H9 (cell line): ENCODE measurements around the gene MRM3. TPM values are rescaled to one million over a fixed set of nuclear protein-coding genes. Genes with fewer than 3 reads are reported as not detected.
A peak's percentile ranks its signal among the peaks of the same experiment; 100 is the strongest.

Experiments used
- DNase-seq: peaks from one replicate; pipeline ENCODE4 v3.0.0-alpha.2; 2017
- H2AFZ ChIP-seq: one replicate; pipeline ENCODE4 v1.6.1; 2013; ENCODE audit warnings: mild to moderate bottlenecking, low read length, control low read depth, moderate library complexity
- H2AK5ac ChIP-seq: 2 replicates; pipeline ENCODE4 v1.6.1; 2013; ENCODE audit warnings: low read length, control low read depth, mixed read lengths; ENCODE audit not compliant: insufficient read length
- H2BK120ac ChIP-seq: one replicate; pipeline ENCODE4 v1.6.1; 2013; ENCODE audit warnings: low read depth, mild to moderate bottlenecking, low read length, control low read depth, inconsistent platforms; ENCODE audit not compliant: poor library complexity, severe bottlenecking
- H2BK12ac ChIP-seq: 2 replicates; pipeline ENCODE4 v1.6.1; 2013; ENCODE audit warnings: low read length, control low read depth, mixed read lengths, low read depth; ENCODE audit not compliant: insufficient read length
- H2BK15ac ChIP-seq: 2 replicates; pipeline ENCODE4 v1.6.1; 2013; ENCODE audit warnings: low read depth, low read length, control low read depth
- H2BK20ac ChIP-seq: one replicate; pipeline ENCODE4 v1.6.1; 2013; ENCODE audit warnings: low read depth, mild to moderate bottlenecking, low read length, control low read depth, inconsistent platforms; ENCODE audit not compliant: poor library complexity, severe bottlenecking
- H2BK5ac ChIP-seq: 2 replicates; pipeline ENCODE4 v1.6.1; 2013; ENCODE audit warnings: low read length, control low read depth, mixed read lengths; ENCODE audit not compliant: insufficient read length
- H3K14ac ChIP-seq: 2 replicates; pipeline ENCODE4 v1.6.1; 2013; ENCODE audit warnings: low read length, control low read depth; ENCODE audit not compliant: insufficient read depth
- H3K18ac ChIP-seq: 2 replicates; pipeline ENCODE4 v1.6.1; 2013; ENCODE audit warnings: low read depth, mild to moderate bottlenecking, mixed read lengths, low read length, control low read depth; ENCODE audit not compliant: insufficient read length
- H3K23ac ChIP-seq: 2 replicates; pipeline ENCODE4 v1.6.1; 2013; ENCODE audit warnings: low read length, control low read depth, mixed read lengths, low read depth; ENCODE audit not compliant: insufficient read length
- H3K23me2 ChIP-seq: 2 replicates; pipeline ENCODE4 v1.6.1; 2013; ENCODE audit warnings: low read depth, mild to moderate bottlenecking, mixed read lengths, low read length, control low read depth; ENCODE audit not compliant: insufficient read length, poor library complexity, severe bottlenecking
- H3K27ac ChIP-seq: 2 replicates; pipeline ENCODE4 v1.5.1; 2013; ENCODE audit warnings: low read length, control low read depth, mixed read lengths, low read depth; ENCODE audit not compliant: insufficient read length
- H3K27me3 ChIP-seq: 2 replicates; pipeline ENCODE4 v1.6.1; 2013; ENCODE audit warnings: low read length, control low read depth, inconsistent platforms; ENCODE audit not compliant: insufficient read depth
- H3K4ac ChIP-seq: 2 replicates; pipeline ENCODE4 v1.6.1; 2013; ENCODE audit warnings: low read depth, mild to moderate bottlenecking, control low read depth, inconsistent platforms, low read length, moderate library complexity
- H3K4me1 ChIP-seq: 2 replicates; pipeline ENCODE4 v1.6.1; 2013; ENCODE audit warnings: low read length, control low read depth, inconsistent platforms; ENCODE audit not compliant: insufficient read depth
- H3K4me2 ChIP-seq: 2 replicates; pipeline ENCODE4 v1.6.1; 2013; ENCODE audit warnings: low read length, control low read depth, mixed read lengths; ENCODE audit not compliant: insufficient read length, insufficient read depth
- H3K56ac ChIP-seq: 2 replicates; pipeline ENCODE4 v1.6.1; 2013; ENCODE audit warnings: low read depth, mild to moderate bottlenecking, mixed read lengths, low read length, control low read depth; ENCODE audit not compliant: insufficient read length
- H3K79me1 ChIP-seq: 2 replicates; pipeline ENCODE4 v1.6.1; 2013; ENCODE audit warnings: low read depth, mild to moderate bottlenecking, moderate library complexity, low read length, control low read depth, inconsistent platforms; ENCODE audit not compliant: insufficient read depth, poor library complexity, severe bottlenecking
- H3K79me2 ChIP-seq: 2 replicates; pipeline ENCODE4 v1.6.1; 2013; ENCODE audit warnings: low read length, control low read depth, inconsistent platforms; ENCODE audit not compliant: insufficient read depth
- H3K9ac ChIP-seq: 2 replicates; pipeline ENCODE4 v1.6.1; 2013; ENCODE audit warnings: low read length, control low read depth, mixed read lengths; ENCODE audit not compliant: insufficient read length; ENCODE audit errors: extremely low read depth
- H3K9me3 ChIP-seq: one replicate; pipeline ENCODE4 v1.6.1; 2013; ENCODE audit warnings: low read depth, low read length, inconsistent platforms; ENCODE audit not compliant: control insufficient read depth
- H3T11ph ChIP-seq: one replicate; pipeline ENCODE4 v1.6.1; 2013; ENCODE audit warnings: mild to moderate bottlenecking, low read length, control low read depth, inconsistent platforms
- H4K20me1 ChIP-seq: one replicate; pipeline ENCODE4 v1.6.1; 2013; ENCODE audit not compliant: control insufficient read depth, insufficient read length, insufficient read depth
- H4K5ac ChIP-seq: 2 replicates; pipeline ENCODE4 v1.6.1; 2013; ENCODE audit warnings: low read depth, mild to moderate bottlenecking, mixed read lengths, low read length, control low read depth; ENCODE audit not compliant: insufficient read length
- H4K8ac ChIP-seq: replicated peaks from 2 replicates; pipeline ENCODE4 v1.6.1; 2013; ENCODE audit warnings: low read length, control low read depth, mixed read lengths, low read depth; ENCODE audit not compliant: insufficient read length
- H4K91ac ChIP-seq: 2 replicates; pipeline ENCODE4 v1.6.1; 2013; ENCODE audit warnings: low read depth, mild to moderate bottlenecking, moderate library complexity, mixed read lengths, low read length, control low read depth; ENCODE audit not compliant: insufficient read length
- H3K27ac Mint-ChIP-seq, 3 experiments: 2 replicates in 2 of 3; 3 replicates in 1 of 3; pipeline ENCODE4 v1.8.0; 2020 to 2021; ENCODE audit warnings: mixed read lengths in 3 of 3, mild to moderate bottlenecking in 1 of 3, moderate library complexity in 1 of 3
- H3K27me3 Mint-ChIP-seq: 2 replicates; pipeline ENCODE4 v1.8.0; 2021; ENCODE audit warnings: low read depth, mild to moderate bottlenecking, moderate library complexity, mixed read lengths
- H3K36me3 Mint-ChIP-seq, 3 experiments: 2 replicates in 2 of 3; 3 replicates in 1 of 3; pipeline ENCODE4 v1.8.0; 2020 to 2021; ENCODE audit warnings: low read depth in 3 of 3, mixed read lengths in 3 of 3; ENCODE audit not compliant: insufficient read depth in 1 of 3
- H3K4me1 Mint-ChIP-seq, 2 experiments: 2 replicates each; pipeline ENCODE4 v1.8.0; 2020; ENCODE audit warnings: mixed read lengths in 2 of 2
- H3K4me3 Mint-ChIP-seq, 2 experiments: 2 replicates in 1 of 2; 3 replicates in 1 of 2; pipeline ENCODE4 v1.8.0; 2020 to 2021; ENCODE audit warnings: mild to moderate bottlenecking in 2 of 2, mixed read lengths in 2 of 2, moderate library complexity in 1 of 2
- H3K9me3 Mint-ChIP-seq, 2 experiments: 2 replicates in 1 of 2; 3 replicates in 1 of 2; pipeline ENCODE4 v1.8.0; 2020; ENCODE audit warnings: mild to moderate bottlenecking in 2 of 2, mixed read lengths in 2 of 2, moderate library complexity in 1 of 2
- CTCF ChIP-seq: fragments of 200-600 bp; sonication (generic); conservative IDR thresholded peaks from 3 replicates; pipeline ENCODE4 v1.8.0; 2021; ENCODE audit warnings: antibody characterized with exemption, mild to moderate bottlenecking
- WGBS: extraction: QIAGEN DNeasy Blood & Tissue Kit; methylation state at CpG from one replicate; pipeline ENCODE4 v1.1.7; 2013; ENCODE audit warnings: missing lambda C conversion rate, low lambda C conversion rate, mixed read lengths; ENCODE audit not compliant: insufficient read length; ENCODE audit errors: extremely low coverage; 5-methylcytosine and 5-hydroxymethylcytosine counted together
- total RNA-seq: library from RNA; stranded (reverse); gene quantifications from 2 replicates; pipeline ENCODE4 v1.2.1, GENCODE V29; 2021

MRM3 gene
- total RNA-seq, 1 experiment from 2014 or later: 25.3 TPM

GRCh38 chr17:774313-774584, 7.9 kb upstream of the MRM3 start:
- no peaks in the 10 kb centered on the region; the same call in 1 of the 2 replicates for H3K27me3 Mint-ChIP-seq
- H3K27me3 ChIP-seq: no peaks in the 10 kb centered on the region
- H3K18ac ChIP-seq: no peak overlapping the region
- no peaks in the 10 kb centered on the region for H3K9me3 Mint-ChIP-seq
- H3K4me1 Mint-ChIP-seq: peaks cover 0 to 3% of the 10 kb centered on the region in 2 experiments; a peak in 1 of 4 replicates
- WGBS: no CpG with 5 or more reads among the region's 5 CpGs
- no peak overlapping the region for H3K27ac ChIP-seq
- no peak overlapping the region for H2BK20ac ChIP-seq
- H3K4me1 ChIP-seq: no peaks in the 10 kb centered on the region
- H4K8ac ChIP-seq: no peak overlapping the region
- no peak for DNase-seq
- H3K14ac ChIP-seq: no peak overlapping the region
- no peak overlapping the region for H3K4ac ChIP-seq
- no peak overlapping the region for H3K9ac ChIP-seq
- H2AK5ac ChIP-seq: no peak overlapping the region
- H3T11ph ChIP-seq: no peak overlapping the region
- no peak overlapping the region for H2BK12ac ChIP-seq
- TF ChIP-seq CTCF: no peak
- H3K79me1 ChIP-seq: peaks cover 5% of the 10 kb centered on the region
- H3K23ac ChIP-seq: no peak overlapping the region
- H3K79me2 ChIP-seq: no peaks in the 10 kb centered on the region
- no peak overlapping the region for H2BK15ac ChIP-seq
- H3K9me3 ChIP-seq: no peaks in the 10 kb centered on the region
- H3K4me3 Mint-ChIP-seq: no peak overlapping the region
- H4K20me1 ChIP-seq: no peaks in the 10 kb centered on the region
- H3K36me3 Mint-ChIP-seq: peaks cover 49 to 91% (median 89%) of the 10 kb centered on the region in 3 experiments; a peak in 6 of 7 replicates
- no peak overlapping the region for H4K5ac ChIP-seq
- H3K56ac ChIP-seq: no peak overlapping the region
- H3K23me2 ChIP-seq: no peaks in the 10 kb centered on the region
- H2AFZ ChIP-seq: no peak overlapping the region
- H2BK120ac ChIP-seq: no peak overlapping the region
- H2BK5ac ChIP-seq: no peak overlapping the region
- no peak overlapping the region for H3K4me2 ChIP-seq
- H4K91ac ChIP-seq: no peak overlapping the region
- H3K27ac Mint-ChIP-seq: peak overlapping the region in 1 of 3 experiments; percentile 22; a peak in 1 of 7 replicates
